Measurements from ENCODE around the gene MALRD1.

Gene MALRD1

DNA sequence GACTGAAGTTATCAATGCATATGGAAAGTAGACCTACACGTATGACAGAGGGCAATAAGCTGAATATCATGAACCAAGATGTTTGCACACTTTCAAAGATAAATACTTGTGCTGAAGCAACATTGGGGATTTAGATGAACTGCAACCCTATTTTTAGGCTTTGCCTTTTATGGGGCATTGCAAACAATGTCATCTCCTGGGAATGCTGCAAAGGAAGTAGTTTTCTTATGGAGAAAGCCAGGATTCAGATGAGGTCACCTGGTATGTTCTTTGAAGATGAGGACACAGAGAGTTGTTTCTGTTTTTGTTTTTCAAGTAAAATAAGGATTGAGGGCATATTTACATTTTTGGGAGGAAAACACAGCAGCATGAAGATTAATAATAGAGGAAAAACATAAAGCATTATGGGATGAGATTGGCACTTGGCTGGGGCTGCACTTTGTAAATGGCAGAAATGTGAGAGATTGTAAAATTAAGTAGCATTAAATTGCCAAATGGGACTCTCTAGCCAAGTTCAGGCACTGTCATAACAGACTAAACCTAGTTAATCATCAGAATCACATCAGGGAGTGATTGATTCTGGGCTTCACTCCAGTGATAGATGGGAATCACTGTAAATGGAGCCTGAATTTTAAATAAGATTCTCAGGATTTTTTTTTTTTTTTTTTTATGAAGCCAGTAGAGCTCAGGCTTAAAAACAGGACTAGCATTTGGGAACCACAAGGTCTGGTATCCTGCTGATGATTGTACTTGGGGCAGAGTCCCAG, 63.1 kb downstream of the MALRD1 start:
- DNase-seq (ENCODE audit: low read depth in 3 of 3): no peak

DNA sequence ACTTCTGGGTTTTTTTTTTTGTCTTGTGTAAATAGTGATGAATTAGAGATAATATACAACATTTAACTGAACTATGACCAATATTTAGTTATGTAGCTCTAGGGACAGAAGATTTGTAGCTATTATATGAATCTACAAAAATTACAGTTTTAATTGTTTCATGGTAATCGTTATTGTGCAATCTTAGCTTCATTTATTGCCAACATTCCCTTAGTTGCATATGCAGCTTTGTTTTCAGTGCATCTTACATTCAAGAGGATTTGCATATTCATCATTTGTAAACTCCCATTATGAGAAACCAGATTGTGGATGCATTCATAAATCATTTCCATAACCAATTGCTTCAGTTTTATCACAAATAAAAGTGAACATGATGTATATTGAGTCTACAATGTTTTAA, 68.8 kb downstream of the MALRD1 start:
- no peak for DNase-seq (ENCODE audit: low read depth in 3 of 3)

DNA sequence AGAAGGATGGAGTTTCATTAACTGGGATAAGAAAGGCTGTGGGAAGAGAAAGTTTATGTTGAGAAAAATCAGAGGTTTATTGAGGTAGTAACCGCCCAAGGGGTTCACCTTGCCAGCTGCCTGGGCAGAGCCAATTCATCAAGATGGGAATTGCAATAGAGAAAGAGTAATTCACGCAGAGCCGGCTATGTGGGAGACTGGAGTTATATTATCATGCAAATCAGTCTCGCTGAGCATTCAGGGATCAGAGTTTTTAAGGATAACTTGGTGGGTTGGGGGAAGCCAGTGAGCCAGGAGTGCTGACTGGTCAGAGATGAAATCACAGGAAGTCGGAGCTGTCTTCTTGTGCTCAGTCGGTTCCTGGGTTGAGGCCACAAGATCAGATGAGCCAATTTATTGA, 70.6 kb downstream of the MALRD1 start:
- DNase-seq (ENCODE audit: low read depth in 3 of 3): no peak

DNA sequence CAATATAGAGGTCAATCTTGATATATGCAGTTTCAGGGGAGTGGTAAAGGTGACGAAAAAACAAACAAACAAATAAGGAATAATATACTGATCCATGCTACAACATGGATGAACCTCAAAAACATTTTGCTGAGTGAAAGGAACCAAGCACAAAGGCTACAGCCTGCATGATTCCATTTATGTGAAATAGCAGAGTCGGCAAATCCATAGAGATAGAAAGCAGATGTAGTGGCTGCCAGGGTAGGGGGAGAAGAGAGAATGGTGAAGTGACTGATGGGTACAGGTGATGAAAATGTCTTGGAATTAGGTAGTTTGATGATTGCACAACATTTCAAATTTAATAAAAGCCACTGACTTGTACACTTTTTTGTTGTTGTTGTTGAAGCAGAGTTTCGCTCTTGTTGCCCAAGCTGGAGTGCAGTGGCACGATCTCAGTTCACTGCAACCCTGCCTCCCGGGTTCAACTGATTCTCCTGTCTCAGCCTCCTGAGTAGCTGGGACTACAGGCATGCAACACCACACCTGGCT, 71.8 kb downstream of the MALRD1 start:
- no peak for DNase-seq (ENCODE audit: low read depth in 3 of 3)

DNA sequence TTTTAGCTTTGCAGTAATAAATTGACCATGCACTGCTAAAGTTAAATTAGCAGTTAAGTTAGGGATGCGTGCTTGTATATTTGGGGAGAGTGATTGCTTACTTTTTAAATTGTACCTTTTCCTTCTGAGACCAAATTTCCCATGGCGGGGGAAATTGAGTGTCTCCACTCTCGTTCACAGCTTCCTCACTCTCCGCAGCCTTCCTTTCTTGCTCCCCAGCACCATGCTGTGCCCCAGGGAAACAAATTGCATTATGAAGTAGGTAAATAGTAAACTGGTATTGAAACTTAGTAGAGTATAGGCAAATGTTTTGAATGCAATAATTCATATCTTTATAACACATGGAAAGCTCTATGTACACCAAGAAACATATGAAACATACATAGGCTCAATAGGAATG, 85.4 kb downstream of the MALRD1 start:
- no peak for DNase-seq (ENCODE audit: low read depth in 3 of 3)

DNA sequence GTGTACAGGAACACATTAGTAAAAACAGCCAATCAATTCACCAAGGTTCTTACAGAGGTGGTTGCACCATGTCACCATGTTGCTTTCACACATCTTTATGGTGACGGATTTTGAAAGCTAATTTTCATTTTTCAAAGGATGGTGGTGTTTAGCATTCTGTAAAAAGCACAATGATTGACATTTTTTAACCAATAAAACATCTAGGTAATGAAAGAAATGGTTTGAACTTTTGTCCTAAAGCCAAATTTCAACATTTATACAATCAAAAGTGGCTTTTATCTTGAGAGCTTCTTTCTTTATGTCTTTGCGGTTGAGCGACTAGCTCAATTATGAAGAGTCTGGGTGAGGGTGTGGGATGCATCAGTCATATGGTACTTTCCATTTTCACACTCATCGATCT, 94.4 kb downstream of the MALRD1 start:
- DNase-seq (ENCODE audit: low read depth in 3 of 3): no peak

DNA sequence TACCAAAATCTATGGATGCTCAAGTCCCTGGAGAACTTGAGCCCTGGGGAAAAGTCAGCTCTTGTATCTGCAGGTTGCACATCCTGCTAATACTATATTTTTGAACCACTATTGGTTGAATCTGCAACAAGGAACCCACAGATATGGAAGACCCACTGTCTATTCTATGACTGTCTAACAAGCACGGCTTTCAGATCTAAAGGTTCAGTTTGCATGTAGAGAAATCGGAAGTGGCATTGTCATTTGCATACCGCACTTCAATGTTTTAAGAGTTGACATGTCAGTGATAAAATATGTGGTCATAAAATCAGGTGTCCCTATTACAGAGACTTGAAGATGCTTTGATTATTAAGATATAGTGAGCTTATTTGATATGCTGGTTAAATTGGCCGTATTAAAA, 95.6 kb downstream of the MALRD1 start:
- DNase-seq (ENCODE audit: low read depth in 3 of 3): no peak

DNA sequence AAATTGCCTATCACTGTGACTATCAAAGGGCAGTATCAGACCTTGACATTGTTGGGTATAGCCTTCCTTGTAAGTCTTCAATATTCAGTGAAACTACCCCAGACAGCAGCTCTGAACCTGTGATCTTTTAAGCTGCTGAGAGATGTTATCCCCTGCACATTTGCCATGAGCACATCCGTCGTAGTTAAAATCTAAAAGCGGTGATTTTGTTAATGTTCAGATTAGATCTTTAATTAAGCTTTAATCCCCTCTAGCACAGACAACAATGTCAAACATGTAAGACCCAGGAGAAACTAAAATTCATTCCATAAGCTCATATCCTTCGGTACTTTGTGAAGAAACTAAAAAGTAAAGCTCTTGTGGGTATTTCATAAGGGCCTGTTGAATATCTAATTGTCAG, 105.8 kb downstream of the MALRD1 start:
- no peak for DNase-seq (ENCODE audit: low read depth in 3 of 3)

DNA sequence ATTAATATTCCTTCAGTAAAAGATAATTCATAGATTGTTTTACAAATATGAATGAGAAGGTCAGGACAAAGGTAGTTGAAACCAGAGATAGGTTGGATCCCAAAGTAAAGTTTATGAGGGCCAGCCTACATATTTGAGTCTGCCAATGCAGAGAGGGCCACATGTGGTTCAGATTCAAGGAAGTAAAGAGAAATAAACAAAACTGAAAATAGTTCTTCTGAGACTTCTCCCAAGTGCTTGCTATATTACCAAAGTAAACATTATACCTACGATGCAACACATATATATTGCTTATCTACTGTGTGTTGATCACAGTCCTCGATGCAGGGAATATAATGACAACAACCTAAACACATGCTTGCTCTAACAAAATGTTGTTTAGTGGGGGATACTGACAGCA, 109.8 kb downstream of the MALRD1 start:
- no peak for DNase-seq (ENCODE audit: low read depth in 3 of 3)

DNA sequence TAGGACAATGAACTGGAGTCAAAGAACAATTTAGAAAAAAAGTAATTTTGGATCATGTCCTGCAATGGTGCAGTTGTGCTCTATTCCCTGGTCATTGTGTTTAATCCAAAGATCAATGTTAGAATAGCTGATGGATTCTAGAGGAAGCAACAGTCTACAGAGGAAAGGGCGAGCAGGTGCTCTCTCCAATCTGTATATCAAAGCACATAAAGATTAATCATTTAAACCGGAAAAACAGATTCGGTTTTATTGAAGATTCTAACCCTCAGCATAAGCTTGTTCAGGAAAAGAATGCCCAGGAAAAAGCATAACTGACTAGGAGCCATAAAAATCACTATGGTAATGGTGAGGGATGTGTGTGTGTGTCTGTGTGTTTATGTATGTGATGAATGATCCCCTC, 110.3 kb downstream of the MALRD1 start:
- no peak for DNase-seq (ENCODE audit: low read depth in 3 of 3)

DNA sequence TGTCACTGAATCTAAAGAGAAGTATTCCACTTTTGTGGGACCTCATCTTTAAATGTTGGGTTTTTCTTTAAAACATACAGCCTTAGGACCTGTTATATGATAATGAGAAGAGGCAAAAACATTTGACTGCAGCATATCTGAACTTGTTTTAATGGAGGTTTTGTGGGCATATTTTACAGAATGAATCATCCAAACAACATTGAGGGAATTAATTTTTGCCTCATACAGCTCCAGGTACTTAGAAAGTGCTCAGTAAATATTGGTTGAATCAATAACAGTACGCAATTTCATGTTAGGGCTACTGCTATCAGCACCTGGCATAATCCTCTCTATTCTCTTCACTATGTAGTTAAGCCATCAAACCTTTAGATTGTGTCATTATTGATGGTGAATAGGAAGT, 115.9 kb downstream of the MALRD1 start:
- no peak for DNase-seq (ENCODE audit: low read depth in 3 of 3)

DNA sequence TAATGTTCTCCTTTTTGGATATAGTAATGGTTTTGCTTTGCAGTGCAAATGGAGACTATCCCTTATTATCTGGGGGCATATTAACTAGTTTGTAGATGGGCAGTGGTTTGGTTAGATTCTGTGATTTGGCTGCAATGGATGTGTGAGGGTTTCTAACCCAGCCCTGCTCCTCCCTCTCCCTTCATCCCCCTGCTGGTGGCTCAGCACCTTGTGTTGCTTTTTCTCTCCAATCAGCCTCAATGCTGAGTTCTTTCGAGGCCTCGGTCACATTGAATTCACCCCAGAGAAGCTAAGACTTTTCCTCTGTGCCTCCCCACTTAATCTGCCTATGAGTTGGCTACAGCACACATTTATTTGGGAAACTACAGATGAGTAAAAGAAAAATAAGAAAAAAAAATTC, 120.0 kb downstream of the MALRD1 start:
- no peak for DNase-seq (ENCODE audit: low read depth in 3 of 3)

DNA sequence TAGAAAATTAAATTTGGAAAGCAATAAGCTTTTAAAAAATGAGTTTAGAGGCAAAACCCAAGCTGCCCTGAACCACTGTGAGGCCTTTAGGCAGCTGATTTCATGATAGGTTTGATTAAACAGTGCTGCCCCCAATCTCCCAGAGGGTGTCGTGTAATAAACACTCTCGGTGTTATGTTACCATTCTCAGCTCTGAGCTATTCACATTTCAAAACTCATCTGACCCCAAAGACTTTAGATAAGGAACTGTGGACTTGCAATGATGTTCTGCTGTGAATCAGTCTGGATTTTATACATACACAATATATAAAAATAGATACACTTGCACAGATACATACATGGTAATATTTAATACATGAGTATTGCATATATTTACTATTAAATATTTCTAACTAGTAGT, 120.4 kb downstream of the MALRD1 start:
- no peak for DNase-seq (ENCODE audit: low read depth in 3 of 3)

DNA sequence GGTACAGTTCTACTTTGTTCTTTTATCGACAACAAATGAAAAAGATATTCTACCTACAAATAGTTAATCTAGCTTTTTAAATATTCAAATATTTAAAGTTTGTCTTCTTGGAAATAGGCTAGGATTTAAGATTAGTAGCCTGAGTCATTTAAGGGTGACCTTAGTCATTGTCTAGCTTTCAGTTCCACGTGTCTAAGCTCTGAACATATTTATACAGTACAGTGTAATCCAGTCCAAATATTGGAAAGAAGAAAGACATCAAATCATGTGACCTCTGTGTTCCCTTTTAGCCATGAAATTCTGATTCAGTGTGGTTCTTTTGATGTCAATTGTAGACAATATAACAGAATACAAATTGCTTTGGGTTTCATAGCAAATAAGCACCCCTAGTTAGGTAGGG, 121.1 kb downstream of the MALRD1 start:
- DNase-seq (ENCODE audit: low read depth in 3 of 3): no peak

DNA sequence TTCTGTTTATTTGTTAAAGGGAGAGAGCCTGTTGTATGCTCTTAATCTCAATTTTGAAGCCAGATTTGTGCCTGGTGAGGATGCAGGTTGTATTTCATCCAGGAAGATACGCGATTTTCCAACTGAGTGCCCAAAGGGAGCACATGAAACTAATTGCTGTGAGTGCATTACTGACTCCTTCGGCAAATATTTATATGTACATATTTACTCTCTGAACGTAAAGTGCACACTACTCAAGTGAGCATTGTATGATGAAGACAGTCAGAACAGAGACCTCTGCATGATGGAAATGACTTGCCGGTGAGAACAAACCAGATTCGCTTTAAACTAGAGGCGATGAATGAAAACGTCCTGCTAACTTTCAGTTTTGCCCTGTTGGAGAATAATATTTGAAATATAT, 130.1 kb downstream of the MALRD1 start:
- DNase-seq (ENCODE audit: low read depth in 3 of 3): no peak

DNA sequence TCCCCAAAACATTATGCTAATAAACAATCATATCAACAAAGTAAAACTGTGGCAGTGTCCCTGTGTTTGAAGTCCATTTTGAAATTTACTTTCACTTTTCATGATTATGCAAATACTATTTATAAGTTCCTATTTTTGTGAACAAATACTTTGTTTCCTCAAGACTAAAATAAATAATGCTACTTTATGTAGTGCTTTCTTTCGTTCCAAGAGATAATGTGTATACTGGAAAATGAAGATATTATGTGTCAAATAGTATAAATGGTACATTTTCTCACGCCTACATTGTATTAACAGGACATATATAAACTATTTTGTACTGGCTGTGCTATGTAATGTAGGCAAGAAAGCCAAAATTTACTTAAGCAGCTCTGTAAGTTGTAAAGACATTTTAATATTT, 136.3 kb downstream of the MALRD1 start:
- DNase-seq (ENCODE audit: low read depth in 3 of 3): no peak

DNA sequence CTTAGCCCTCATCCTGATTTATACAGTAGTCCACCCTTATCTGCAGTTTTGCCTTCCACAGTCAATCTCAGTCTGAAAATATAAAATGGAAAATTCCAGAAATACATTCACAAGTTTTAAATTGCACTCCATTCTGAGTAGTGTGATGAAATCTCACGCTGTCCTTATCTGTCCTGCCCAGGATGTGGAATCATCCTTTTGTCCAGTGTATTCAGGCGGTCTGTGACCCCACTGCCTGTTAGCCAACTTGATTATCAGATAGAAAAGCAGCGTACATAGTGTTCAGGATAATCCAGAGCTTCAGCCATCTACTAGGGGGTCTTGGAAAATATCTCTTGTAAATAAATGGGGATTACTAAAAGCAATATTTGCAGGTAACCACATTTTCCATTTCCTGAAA, 146.3 kb downstream of the MALRD1 start:
- DNase-seq (ENCODE audit: low read depth in 3 of 3): no peak

DNA sequence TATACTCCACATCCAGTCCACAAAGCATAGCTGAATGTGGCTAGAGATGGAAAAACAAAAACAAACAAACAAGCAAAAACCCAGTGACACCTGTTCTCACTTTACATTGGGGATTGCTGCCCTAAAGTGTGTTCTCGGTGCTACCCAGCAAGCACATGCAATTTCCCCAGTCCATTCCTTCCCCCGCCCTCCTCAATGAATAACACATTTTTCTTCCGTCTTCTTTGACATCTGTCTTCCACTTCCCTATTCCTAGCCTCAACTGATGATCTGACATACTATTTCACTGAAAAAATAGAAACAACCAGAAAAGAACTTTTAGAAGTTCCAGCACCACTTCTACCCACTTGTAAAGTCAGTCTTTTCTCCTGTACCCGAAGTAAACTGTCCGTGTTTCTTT, 147.1 kb downstream of the MALRD1 start:
- no peak for DNase-seq (ENCODE audit: low read depth in 3 of 3)

DNA sequence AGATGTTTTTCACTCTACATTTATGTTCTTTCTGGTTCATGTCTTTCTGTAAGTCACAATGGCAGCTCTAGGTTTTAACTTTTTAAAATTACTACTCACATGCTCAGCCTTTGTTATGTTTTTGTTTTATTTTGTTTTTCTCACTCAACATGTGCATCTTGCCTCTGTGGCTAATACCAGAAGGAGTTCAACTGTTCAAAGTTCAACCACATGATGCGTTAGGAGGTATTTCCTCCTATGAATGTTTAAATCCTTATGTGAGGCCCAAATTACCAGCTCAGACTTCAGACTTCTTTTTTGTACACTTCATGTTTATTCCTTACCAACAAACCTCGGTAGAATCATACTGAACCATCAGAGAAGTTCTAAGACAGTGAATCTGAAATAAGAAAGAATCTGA, 151.6 kb downstream of the MALRD1 start:
- DNase-seq (ENCODE audit: low read depth in 3 of 3): no peak

DNA sequence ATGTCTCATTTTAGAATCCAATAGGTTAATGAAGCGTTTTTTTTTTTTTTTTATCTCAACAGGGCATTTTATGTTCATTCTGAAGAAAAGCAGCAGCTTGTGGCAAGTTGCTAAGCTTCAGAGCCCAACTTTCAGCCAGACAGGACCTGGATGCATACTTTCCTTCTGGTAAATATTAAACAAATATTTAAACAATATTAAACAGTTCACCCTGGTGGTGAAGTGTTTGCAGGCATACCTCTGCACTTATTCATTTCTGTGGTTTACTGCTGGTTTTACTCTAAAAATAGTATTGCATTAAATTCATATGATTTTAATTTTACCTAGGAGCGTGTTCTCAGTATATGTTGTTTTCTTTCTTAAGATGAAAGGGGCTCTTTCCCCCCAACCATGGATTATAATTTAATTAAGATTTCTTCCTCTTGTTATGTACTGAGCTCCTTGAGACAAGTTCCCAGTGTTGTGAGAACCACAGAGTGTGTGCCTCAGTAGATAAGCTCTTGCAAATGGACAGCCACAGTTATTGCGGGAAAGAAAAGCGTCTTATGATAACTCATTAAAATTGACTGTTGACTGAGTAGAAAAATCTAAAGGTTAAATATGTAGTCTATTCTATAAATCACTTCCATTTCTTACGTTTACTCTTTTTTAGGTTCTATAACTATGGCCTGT, 155.8 kb downstream of the MALRD1 start:
- DNase-seq (ENCODE audit: low read depth in 3 of 3): no peak

DNA sequence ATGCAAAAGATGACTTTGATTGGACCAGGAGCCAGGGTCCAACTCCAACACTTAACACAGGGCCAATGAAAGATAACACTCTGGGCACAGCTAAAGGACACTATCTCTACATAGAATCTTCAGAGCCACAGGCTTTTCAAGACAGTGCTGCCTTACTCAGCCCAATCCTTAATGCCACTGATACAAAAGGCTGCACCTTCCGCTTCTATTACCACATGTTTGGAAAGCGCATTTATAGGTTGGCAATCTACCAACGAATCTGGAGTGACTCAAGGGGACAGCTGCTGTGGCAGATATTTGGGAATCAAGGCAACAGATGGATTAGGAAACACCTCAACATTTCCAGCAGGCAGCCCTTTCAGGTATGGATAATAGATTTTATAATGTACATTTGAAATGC, 160.7 kb downstream of the MALRD1 start:
- DNase-seq (ENCODE audit: low read depth in 3 of 3): no peak

DNA sequence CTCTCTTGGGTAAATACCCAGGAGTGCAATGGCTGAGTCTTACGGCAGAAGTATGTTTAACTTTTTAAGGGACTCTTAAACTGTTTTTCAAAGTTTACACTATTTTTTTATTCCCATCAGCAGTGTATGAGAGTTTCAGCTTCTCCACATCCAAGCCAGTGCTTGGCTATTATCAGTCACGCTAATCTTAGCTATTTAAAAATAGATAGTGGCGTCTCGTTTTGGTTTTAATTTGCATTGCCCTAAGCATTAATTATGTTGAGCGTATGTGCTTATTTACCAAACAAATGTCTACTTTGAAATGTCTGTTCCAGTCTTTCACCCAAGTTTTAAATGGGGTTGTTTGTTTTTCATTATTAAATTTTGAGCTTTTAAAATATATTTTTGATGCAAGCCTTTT, 164.0 kb downstream of the MALRD1 start:
- no peak for DNase-seq (ENCODE audit: low read depth in 3 of 3)

DNA sequence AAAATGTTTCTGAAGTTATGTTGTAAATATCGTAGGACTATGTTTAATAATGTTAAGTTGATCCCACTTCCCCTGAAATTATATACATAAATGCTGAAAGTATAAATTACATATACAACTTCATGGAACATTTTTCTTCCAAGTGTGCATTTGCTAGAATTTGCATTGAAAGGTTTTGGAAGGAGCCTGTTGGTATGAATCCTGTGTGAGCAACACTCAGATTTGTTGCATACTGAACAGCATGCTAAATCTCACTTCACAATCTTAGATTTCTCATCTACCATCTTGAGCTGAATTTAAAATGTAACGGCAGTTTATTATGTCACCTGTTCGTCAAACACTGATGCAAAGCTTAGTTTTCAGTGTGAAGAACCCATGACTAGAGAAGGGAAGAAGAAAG, 172.6 kb downstream of the MALRD1 start:
- DNase-seq (ENCODE audit: low read depth in 3 of 3): no peak

DNA sequence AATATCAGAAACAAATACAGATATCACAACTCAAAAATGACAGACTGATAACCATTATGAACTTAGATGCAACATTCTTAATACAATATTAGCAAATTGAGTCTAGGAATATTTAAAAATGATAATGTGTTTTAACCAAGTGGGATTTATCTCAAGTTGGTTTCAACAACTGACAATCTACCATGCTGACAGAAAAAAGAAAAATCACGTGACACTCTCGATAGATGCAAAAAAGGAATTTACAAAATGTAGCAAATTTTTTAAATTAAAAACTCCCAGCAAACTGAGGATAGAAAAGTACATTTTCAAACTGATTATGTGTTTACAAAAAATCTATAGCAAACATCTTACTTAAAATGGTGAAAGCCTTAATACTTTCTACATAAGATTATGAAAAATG, 177.4 kb downstream of the MALRD1 start:
- no peak for DNase-seq (ENCODE audit: low read depth in 3 of 3)
